SK-MEL-5 (cell line): ENCODE data around the gene DZANK1. TPM values are rescaled to one million over a fixed set of nuclear protein-coding genes. Genes with fewer than 3 reads are reported as not detected.

ENCODE experiments used
- small RNA-seq, 2 experiments: library from RNA; depleted of rRNA; stranded (forward); fragments of <200 nt; gene quantifications; one replicate each; pipeline ENCODE3, GENCODE V24; 2014
- total RNA-seq: library from RNA; depleted of rRNA; stranded (reverse); fragments of >200 nt; shearing (Covaris generic); gene quantifications from 2 replicates; pipeline ENCODE4 v1.2.3, GENCODE V29; 2014; rRNA removed

The DZANK1 gene
- total RNA-seq, 1 experiment from 2014 or later = 4.6 TPM

Small RNAs within 50 kb of the gene (small RNA-seq; reads per million reads assigned to genes)
- 0 to 0.05 reads per million in 2 experiments for gene MIR3192
- gene RNA5SP476 = 0 to 0.29 reads per million in 2 experiments

Other genes starting within 250 kb of the DZANK1 start
- gene ZNF133, start 178.5 kb downstream of the DZANK1 start, total RNA-seq = 11.9 and 19.2 TPM in 2 replicates
- 24.2 and 26.3 TPM in 2 replicates for gene POLR3F, start 360 bp upstream of the DZANK1 start, total RNA-seq
- 15.7 and 17.8 TPM in 2 replicates for gene RBBP9, start 30.2 kb upstream of the DZANK1 start, total RNA-seq
- 103 and 104 TPM in 2 replicates for gene SEC23B, start 40.9 kb upstream of the DZANK1 start, total RNA-seq
- gene SMIM26, start 100.4 kb upstream of the DZANK1 start, total RNA-seq = 148 and 171 TPM in 2 replicates
- 70.4 and 82.0 TPM in 2 replicates for gene DTD1, start 121.0 kb upstream of the DZANK1 start, total RNA-seq